Astrocyte of the spinal cord (primary cell): ENCODE results near the gene PTPRT.

Experiments used
- DNase-seq: peaks from one replicate; pipeline ENCODE4 v3.0.0; 2011; ENCODE audit warnings: low read depth, low spot score
- H3K4me3 ChIP-seq: 2 replicates; pipeline ENCODE4 v1.5.1; 2011; ENCODE audit warnings: low read depth, mild to moderate bottlenecking, low read length, moderate library complexity
- in situ Hi-C: cut with HindIII; loops from 2 replicates; pipeline ENCODE4 v1.10.0; 2017; ENCODE audit warnings: low sequenced_read_pairs
- TF ChIP-seq, protein P1 (sequence below): IDR thresholded peaks from 2 replicates; pipeline ENCODE4 v1.5.1; 2012; ENCODE audit warnings: low read depth, mild to moderate bottlenecking, low read length, inconsistent platforms

The PTPRT gene

DNA sequence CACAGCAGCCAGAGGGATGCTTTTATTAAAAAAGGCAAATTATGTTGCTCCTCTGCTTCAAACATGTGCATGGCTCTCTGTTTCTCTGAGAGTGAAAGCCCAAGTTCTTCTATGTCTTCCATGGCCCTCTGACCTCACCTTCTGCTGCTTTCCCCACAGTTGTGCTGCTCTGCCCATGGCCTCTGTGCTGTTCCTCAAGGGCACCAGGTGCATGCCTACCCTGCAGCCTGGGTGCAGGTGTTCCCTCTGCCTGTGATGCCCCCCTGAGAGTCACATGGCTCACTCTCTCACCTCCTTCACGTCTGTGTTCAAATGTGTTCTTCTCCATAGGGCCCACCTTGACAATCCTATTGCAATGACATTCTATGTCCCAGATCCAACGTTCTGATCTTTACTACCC lies 1094.5 kb downstream of the PTPRT start:
- TF ChIP-seq, protein P1, sequence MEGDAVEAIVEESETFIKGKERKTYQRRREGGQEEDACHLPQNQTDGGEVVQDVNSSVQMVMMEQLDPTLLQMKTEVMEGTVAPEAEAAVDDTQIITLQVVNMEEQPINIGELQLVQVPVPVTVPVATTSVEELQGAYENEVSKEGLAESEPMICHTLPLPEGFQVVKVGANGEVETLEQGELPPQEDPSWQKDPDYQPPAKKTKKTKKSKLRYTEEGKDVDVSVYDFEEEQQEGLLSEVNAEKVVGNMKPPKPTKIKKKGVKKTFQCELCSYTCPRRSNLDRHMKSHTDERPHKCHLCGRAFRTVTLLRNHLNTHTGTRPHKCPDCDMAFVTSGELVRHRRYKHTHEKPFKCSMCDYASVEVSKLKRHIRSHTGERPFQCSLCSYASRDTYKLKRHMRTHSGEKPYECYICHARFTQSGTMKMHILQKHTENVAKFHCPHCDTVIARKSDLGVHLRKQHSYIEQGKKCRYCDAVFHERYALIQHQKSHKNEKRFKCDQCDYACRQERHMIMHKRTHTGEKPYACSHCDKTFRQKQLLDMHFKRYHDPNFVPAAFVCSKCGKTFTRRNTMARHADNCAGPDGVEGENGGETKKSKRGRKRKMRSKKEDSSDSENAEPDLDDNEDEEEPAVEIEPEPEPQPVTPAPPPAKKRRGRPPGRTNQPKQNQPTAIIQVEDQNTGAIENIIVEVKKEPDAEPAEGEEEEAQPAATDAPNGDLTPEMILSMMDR, result no peak
- no peak for DNase-seq
- in situ Hi-C loops, result no loop called here
- no peak overlapping the region for H3K4me3 ChIP-seq

DNA sequence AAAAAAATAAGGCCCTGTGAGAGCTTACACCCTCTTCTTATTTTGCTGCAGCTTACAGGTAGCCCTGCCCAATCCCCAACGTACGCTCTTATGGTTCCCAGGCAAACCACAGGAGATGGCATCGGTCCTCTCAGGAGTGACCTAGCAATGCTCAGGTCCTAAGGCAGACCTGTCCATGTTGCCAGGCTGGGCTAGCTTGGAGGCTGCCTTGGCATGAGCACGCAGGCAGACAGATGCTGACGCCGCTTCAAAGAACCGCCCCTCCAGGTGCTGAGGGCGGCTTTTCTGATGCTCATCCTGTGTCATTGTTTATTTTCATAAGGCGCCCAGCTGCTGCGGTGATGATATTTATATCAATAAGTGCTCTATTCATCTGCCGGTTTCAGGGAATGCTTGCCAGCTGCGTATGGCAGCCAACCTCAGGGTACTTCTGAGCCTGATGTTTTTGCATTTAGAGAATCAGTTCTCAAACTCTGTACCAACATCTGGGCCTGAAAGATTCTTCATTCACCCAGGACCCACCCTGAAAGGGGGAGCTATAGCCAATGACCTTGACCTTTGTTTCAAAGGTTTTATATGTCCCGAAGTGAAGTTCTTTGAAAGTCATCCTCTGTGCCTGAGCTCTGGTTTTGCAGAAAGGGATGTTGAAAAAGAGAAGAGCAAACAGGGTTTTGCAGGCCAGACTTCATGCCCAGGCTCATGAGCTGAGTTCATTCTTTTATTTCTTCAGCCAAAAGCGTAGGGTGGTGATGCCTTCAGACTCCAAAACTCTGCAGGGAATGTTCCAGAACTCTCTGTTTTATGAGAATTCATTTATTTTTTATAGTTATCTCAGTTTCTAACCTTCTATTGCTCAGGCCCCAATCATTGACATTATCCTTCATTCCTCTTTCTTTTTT lies 1095.9 kb downstream of the PTPRT start:
- TF ChIP-seq, protein P1, result no peak
- in situ Hi-C loops, result no loop called here
- DNase-seq, result no peak
- H3K4me3 ChIP-seq, result no peak overlapping the region

DNA sequence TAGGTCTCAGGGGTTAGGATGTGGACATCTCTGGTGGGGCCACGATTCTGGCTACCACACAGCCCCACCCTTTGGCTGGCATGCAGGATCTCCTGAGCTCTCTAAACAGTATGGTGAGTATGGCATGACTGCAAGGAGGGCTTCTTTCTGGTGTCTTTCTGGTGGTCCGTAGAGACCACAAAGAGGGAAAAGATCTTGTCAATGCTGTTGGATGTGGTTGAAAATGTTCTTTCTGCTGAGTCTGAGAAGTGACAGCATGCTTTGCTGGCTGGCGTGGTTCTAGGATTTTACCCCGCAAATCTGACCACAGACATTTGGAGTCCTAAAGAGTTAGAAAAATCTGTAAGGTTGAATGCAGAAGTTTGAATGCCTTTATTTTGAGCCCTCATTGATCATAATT lies 1096.7 kb downstream of the PTPRT start:
- TF ChIP-seq, protein P1, result no peak
- in situ Hi-C loops, result no loop called here
- no peak overlapping the region for H3K4me3 ChIP-seq
- DNase-seq, result no peak

DNA sequence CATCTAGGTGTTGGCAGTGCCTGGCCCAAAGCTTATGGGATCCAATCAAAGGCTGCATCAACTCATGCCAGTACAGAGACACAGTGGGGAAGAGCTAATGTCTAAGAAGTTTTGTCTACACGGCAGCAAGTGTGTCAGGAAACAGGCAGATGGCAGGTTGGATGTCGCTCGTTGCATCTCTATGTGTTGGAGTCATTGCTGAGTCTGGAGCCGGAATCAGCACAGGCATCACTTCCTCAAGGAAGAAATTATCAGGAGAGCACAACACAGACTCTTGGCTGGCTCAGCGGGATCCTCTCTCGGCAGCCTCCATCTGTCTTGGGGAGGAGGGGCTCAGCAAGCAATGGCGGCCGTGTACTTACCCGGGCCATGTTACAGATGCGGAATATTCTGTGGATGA lies 1104.3 kb downstream of the PTPRT start:
- no peak overlapping the region for H3K4me3 ChIP-seq
- in situ Hi-C loops, result no loop called here
- TF ChIP-seq, protein P1, result no peak
- no peak for DNase-seq

DNA sequence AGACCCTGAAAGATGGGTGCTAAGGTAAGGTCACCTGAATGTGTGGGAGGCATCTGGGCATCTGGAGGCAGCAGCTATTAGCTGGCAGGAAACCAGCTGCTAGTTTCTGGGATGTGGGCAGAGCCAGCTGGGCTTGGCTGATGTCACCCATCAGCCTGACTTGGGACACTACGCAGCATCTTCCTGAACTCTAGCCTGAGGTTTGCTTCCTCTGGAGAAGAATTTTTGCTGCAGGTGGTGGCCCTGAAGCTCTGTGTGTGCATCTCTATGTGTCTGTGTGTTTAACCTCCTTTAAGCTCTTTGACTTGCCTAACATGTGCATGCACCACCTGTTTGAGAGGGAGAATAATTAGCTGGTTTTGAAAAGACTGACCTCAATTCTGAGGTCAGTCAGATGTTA lies 1106.4 kb downstream of the PTPRT start:
- in situ Hi-C loops, result no loop called here
- DNase-seq, result no peak
- TF ChIP-seq, protein P1, result no peak
- no peak overlapping the region for H3K4me3 ChIP-seq

DNA sequence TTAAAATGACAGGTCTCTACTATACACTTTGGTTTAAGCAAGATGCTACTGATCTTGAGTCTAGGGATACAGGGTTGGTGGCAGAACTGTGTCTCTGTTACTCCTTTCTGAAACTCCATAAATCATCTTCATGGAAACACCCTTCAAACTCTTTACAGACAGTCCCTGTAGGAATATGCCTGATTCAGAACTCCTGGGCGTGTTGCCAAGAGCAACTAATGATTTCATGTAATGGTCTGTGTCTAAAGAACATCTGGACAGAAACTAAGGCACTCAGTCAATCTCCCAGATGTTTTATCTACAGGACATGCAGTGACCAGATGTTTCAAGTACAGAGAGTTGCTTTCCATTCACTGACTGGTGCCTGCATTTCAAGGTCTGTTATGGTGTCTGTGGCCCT lies 1107.1 kb downstream of the PTPRT start:
- no peak for DNase-seq
- in situ Hi-C loops, result no loop called here
- no peak overlapping the region for H3K4me3 ChIP-seq
- TF ChIP-seq, protein P1, result no peak
